Caco-2 (cell line): Measurements from ENCODE around the gene ZNF778. TPM values are rescaled to one million over a fixed set of nuclear protein-coding genes. Genes with fewer than 3 reads are reported as not detected.

Experiments used
- BruUV-seq: library from RNA; stranded (reverse); fragments of 400-500 nt; replicated peaks from 2 replicates; lab custom pipeline; 2021; lab: Mats Ljungman, UMichigan
- CTCF ChIA-PET: fragments of 300-600 bp; sonication (Branson Sonifier 250); formaldehyde crosslinking; loops from one replicate; lab custom pipeline; 2022; ENCODE audit warnings: antibody characterized with exemption; lab: Charles Lee
- POLR2A ChIA-PET: fragments of 300-600 bp; sonication (Branson Sonifier 250); formaldehyde crosslinking; loops from one replicate; lab custom pipeline; 2022; ENCODE audit warnings: antibody characterized with exemption; lab: Charles Lee
- DNase-seq, 2 experiments: peaks; one replicate each; pipeline versions ENCODE4 v3.0.0 to v3.0.0-alpha.2; 2020 to 2022
- H3K27me3 ChIP-seq: replicated peaks from 2 replicates; pipeline ENCODE4 v1.6.0; 2011; ENCODE audit warnings: low read length; ENCODE audit not compliant: control insufficient read depth, insufficient read depth
- H3K36me3 ChIP-seq: 2 replicates; pipeline ENCODE4 v1.5.1; 2011; ENCODE audit warnings: low read length; ENCODE audit not compliant: control insufficient read depth, insufficient read depth
- H3K4me1 ChIP-seq: fragments of 250-450 bp; sonication (Bioruptor Pico); 2 replicates; pipeline ENCODE4 v1.5.1; 2020; ENCODE audit warnings: mild to moderate bottlenecking
- H3K4me3 ChIP-seq: 2 replicates; pipeline ENCODE4 v1.5.1; 2011; ENCODE audit warnings: low read depth, mild to moderate bottlenecking, control low read depth, low read length
- H3K9me3 ChIP-seq: fragments of 250-450 bp; sonication (Bioruptor Pico); 2 replicates; pipeline ENCODE4 v1.5.1; 2020; ENCODE audit warnings: mild to moderate bottlenecking, moderate library complexity
- H3K27ac Mint-ChIP-seq: one replicate; pipeline ENCODE4 v1.8.0; 2022; ENCODE audit warnings: mixed read lengths; ENCODE audit not compliant: unreplicated experiment
- H3K27me3 Mint-ChIP-seq: one replicate; pipeline ENCODE4 v1.8.0; 2022; ENCODE audit warnings: mixed read lengths; ENCODE audit not compliant: insufficient read depth, unreplicated experiment
- H3K36me3 Mint-ChIP-seq: one replicate; pipeline ENCODE4 v1.8.0; 2022; ENCODE audit warnings: mild to moderate bottlenecking, mixed read lengths; ENCODE audit not compliant: insufficient read depth, unreplicated experiment
- H3K4me1 Mint-ChIP-seq: one replicate; pipeline ENCODE4 v1.8.0; 2022; ENCODE audit warnings: low read depth, mixed read lengths; ENCODE audit not compliant: unreplicated experiment
- H3K4me3 Mint-ChIP-seq: one replicate; pipeline ENCODE4 v1.8.0; 2022; ENCODE audit warnings: mild to moderate bottlenecking, moderate library complexity, mixed read lengths; ENCODE audit not compliant: unreplicated experiment
- H3K9me3 Mint-ChIP-seq: one replicate; pipeline ENCODE4 v1.8.0; 2022; ENCODE audit warnings: mixed read lengths; ENCODE audit not compliant: unreplicated experiment
- intact Hi-C: fragments of 100-400 bp; cut with micrococcal nuclease; formaldehyde crosslinking; loops from one replicate; pipeline ENCODE4 v1.10.0; 2022; ENCODE audit not compliant: unreplicated experiment
- total RNA-seq: library from RNA; stranded (reverse); gene quantifications from 2 replicates; pipeline ENCODE4 v1.2.3, GENCODE V29; 2022
- TF ChIP-seq, protein P1 (sequence below), 2 experiments: fragments of 200-600 bp in 1 of 2; IDR thresholded peaks; 1 replicate in 1 of 2; 2 replicates in 1 of 2; pipeline versions ENCODE4 v1.5.1 to v1.8.0; 2011 to 2022; ENCODE audit warnings: antibody characterized with exemption in 1 of 2, control low read depth in 1 of 2, inconsistent platforms in 1 of 2, low read depth in 1 of 2, low read length in 1 of 2, mild to moderate bottlenecking in 1 of 2, moderate library complexity in 1 of 2; ENCODE audit not compliant: insufficient read depth in 1 of 2, severe bottlenecking in 1 of 2, unreplicated experiment in 1 of 2

The ZNF778 gene
- total RNA-seq, 1 experiment from 2014 or later = 18.1 TPM

DNA sequence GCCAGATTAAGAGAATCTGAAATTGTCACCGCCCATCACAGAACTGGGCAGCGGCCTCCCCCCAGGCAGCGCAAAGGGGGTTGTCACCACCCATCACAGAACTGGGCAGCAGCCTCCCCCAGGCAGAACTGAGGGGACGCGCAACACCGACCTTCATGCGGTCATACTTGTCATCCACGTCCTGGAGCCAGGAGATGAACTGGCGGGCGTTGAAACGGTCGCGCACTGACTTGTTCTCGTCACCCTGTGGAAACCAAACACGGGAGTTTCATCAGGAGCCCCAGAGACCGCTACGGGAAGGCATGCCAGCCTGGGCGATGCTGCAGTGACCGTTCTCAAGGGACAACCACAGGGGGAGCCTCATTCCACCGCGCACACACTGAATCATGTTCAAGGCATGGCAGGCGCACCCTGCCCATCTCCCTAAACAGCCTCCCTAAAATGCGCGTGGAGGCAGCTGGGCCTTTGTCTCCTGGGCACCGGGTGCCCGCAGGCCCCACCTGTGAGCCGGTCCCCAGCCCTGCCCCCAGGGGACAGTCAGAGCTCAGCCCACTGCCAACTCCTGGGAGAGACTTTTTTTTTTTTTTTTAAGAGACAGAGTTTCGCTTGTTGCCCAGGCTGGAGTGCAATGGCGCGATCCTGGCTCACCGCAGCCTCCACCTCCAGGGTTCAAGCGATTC lies 53.3 kb downstream of the ZNF778 start:
- Mint-ChIP-seq H3K4me1 (no peaks in the 10 kb centered on the region), H3K27me3 (no peaks in the 10 kb centered on the region), H3K4me3 (no peak overlapping the region), H3K27ac (no peak overlapping the region), H3K36me3 (peaks cover 90% of the 10 kb centered on the region), H3K9me3 (no peaks in the 10 kb centered on the region)
- Histone ChIP-seq H3K9me3 (no peaks in the 10 kb centered on the region), H3K4me1 (no peaks in the 10 kb centered on the region), H3K4me3 (no peak overlapping the region), H3K27me3 (no peaks in the 10 kb centered on the region), H3K36me3 (peaks cover 12% of the 10 kb centered on the region)
- DNase-seq = no peak
- CTCF ChIA-PET = no interaction called here
- no TSS peak for BruUV-seq
- TF ChIP-seq, protein P1, sequence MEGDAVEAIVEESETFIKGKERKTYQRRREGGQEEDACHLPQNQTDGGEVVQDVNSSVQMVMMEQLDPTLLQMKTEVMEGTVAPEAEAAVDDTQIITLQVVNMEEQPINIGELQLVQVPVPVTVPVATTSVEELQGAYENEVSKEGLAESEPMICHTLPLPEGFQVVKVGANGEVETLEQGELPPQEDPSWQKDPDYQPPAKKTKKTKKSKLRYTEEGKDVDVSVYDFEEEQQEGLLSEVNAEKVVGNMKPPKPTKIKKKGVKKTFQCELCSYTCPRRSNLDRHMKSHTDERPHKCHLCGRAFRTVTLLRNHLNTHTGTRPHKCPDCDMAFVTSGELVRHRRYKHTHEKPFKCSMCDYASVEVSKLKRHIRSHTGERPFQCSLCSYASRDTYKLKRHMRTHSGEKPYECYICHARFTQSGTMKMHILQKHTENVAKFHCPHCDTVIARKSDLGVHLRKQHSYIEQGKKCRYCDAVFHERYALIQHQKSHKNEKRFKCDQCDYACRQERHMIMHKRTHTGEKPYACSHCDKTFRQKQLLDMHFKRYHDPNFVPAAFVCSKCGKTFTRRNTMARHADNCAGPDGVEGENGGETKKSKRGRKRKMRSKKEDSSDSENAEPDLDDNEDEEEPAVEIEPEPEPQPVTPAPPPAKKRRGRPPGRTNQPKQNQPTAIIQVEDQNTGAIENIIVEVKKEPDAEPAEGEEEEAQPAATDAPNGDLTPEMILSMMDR (IDR thresholded peaks at IDR 0.05; ENCODE audit: insufficient read depth in 1 of 2, low read depth in 1 of 2, low read length in 1 of 2, severe bottlenecking in 1 of 2, unreplicated experiment in 1 of 2) = no peak
- intact Hi-C loops = no loop called here
- POLR2A ChIA-PET = no interaction called here

GRCh38 chr16:89272631-89273030 lies 55.1 kb downstream of the ZNF778 start:
- Mint-ChIP-seq H3K4me3 (no peak overlapping the region), H3K4me1 (no peaks in the 10 kb centered on the region), H3K9me3 (no peaks in the 10 kb centered on the region), H3K27ac (no peak overlapping the region), H3K27me3 (no peaks in the 10 kb centered on the region), H3K36me3 (peaks cover 92% of the 10 kb centered on the region)
- no peak for DNase-seq
- BruUV-seq = no TSS peak
- H3K4me1 ChIP-seq = no peaks in the 10 kb centered on the region
- H3K27me3 ChIP-seq = no peaks in the 10 kb centered on the region
- H3K4me3 ChIP-seq = no peak overlapping the region
- peaks cover 8% of the 10 kb centered on the region for H3K36me3 ChIP-seq
- H3K9me3 ChIP-seq = no peaks in the 10 kb centered on the region
- CTCF ChIA-PET = no interaction called here
- TF ChIP-seq, protein P1 (IDR thresholded peaks at IDR 0.05; ENCODE audit: insufficient read depth in 1 of 2, low read depth in 1 of 2, low read length in 1 of 2, severe bottlenecking in 1 of 2, unreplicated experiment in 1 of 2) = no peak
- intact Hi-C loops = no loop called here
- POLR2A ChIA-PET = no interaction called here

- H3K27ac Mint-ChIP-seq = peak overlapping the region; percentile 36
- H3K4me1 Mint-ChIP-seq = no peaks in the 10 kb centered on the region
- peaks cover 7% of the 10 kb centered on the region for H3K36me3 ChIP-seq
- no peak for DNase-seq
- no peaks in the 10 kb centered on the region for H3K27me3 ChIP-seq
- H3K27me3 Mint-ChIP-seq = no peaks in the 10 kb centered on the region
- H3K9me3 ChIP-seq = no peaks in the 10 kb centered on the region
- H3K4me3 Mint-ChIP-seq = no peak overlapping the region
- H3K4me3 ChIP-seq = no peak overlapping the region
- intact Hi-C loops = no loop called here
- H3K36me3 Mint-ChIP-seq = peaks cover 100% of the 10 kb centered on the region
- CTCF ChIA-PET = no interaction called here
- H3K9me3 Mint-ChIP-seq = no peaks in the 10 kb centered on the region
- POLR2A ChIA-PET = no interaction called here
- TF ChIP-seq, protein P1 (IDR thresholded peaks at IDR 0.05; ENCODE audit: insufficient read depth in 1 of 2, low read depth in 1 of 2, low read length in 1 of 2, severe bottlenecking in 1 of 2, unreplicated experiment in 1 of 2) = no peak
- BruUV-seq = no TSS peak
- no peaks in the 10 kb centered on the region for H3K4me1 ChIP-seq
Observed at GRCh38 chr16:89273741-89274472, 56.4 kb downstream of the ZNF778 start.
